Measurements from ENCODE around the gene RAB10. TPM values are rescaled to one million over a fixed set of nuclear protein-coding genes. Genes with fewer than 3 reads are reported as not detected.
"Not testable (repeated sequence)": the region's sequence is repeated elsewhere in the genome, so short reads cannot be mapped to it uniquely, and the experiment has no call there.

Gene RAB10
- total and polyA plus RNA-seq, 2 experiments from 2014 or later = 86.7 to 151 TPM

DNA sequence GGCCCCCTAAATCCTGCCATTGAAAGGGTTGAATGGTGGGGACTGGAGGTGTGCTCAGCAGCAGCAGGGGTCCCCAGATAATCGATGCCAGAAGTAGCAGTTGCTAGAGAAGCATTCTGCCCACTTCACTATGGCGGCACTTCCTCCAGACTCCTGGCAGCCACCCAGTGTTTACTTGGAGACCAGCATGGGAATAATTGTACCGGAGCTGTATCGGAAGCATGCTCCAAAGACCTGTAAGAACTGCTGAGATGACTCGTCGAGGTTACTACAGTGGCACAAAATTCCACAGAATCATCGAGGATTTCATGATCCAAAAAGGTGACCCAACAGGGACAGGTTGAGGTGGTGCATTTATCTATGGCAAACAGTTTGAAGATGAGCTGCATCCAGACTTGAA is 128.0 kb downstream of the RAB10 start:
- 67 to 75% methylated on average over 7 of the region's 7 CpGs for WGBS, 2 experiments (ENCODE audit: low coverage in 1 of 2, low lambda C conversion rate in 2 of 2, missing lambda C conversion rate in 2 of 2)
- H4K20me1 ChIP-seq (ENCODE audit: insufficient read depth) = no peaks in the 10 kb centered on the region

DNA sequence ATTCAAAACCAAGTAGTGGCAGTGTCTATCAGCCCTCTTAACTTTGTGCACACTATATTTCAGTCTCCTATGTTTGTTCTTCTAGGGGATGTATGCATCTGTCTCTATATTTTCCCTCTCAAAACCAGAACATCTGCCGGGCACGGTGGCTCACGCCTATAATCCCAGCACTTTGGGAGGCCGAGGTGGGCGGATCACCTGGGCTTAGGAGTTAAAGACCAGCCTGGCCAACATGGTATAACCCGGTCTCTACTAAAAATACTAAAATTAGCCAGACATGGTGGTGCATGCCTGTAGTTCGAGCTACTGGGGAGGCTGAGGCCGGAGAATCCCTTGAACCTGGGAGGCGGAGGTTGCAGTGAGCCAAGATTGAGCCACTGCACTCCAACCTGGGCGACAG is 129.1 kb downstream of the RAB10 start:
- no peak for DNase-seq
- TF ChIP-seq EZH2 (IDR thresholded peaks at IDR 0.05; ENCODE audit: insufficient read depth, poor library complexity, severe bottlenecking) (no peak), EZH2phosphoT487 (IDR thresholded peaks at IDR 0.05; ENCODE audit: insufficient read depth, low read depth) (no peak)
- Histone ChIP-seq H3F3A (ENCODE audit: insufficient read depth) (no peaks in the 10 kb centered on the region), H3K4me3 (no peak overlapping the region), H3K9me3 (ENCODE audit: low read depth) (no peaks in the 10 kb centered on the region), H3K27me3 (replicated peaks; ENCODE audit: insufficient read depth) (no peaks in the 10 kb centered on the region), H3K36me3 (ENCODE audit: low read depth) (no peaks in the 10 kb centered on the region), H3K27ac (no peak overlapping the region), H2AFZ (no peak overlapping the region), H3K9ac (no peak overlapping the region), H3K9me2 (ENCODE audit: insufficient read depth) (no peaks in the 10 kb centered on the region), H3K4me2 (ENCODE audit: unreplicated experiment) (no peak overlapping the region), H3K4me1 (ENCODE audit: insufficient read depth) (no peaks in the 10 kb centered on the region), H3K79me2 (ENCODE audit: insufficient read depth) (no peaks in the 10 kb centered on the region), H4K20me1 (ENCODE audit: insufficient read depth) (no peaks in the 10 kb centered on the region)
- WGBS, 2 experiments (ENCODE audit: low coverage in 1 of 2, low lambda C conversion rate in 2 of 2, missing lambda C conversion rate in 2 of 2) = 67 to 71% methylated on average over 10 of the region's 10 CpGs
- in situ Hi-C loops (cut with MboI) = no loop called here

More for the DNA sequence above, 128.0 kb downstream of the RAB10 start:
- DNase-seq = no peak
- H3K9ac ChIP-seq = no peak overlapping the region
- no peaks in the 10 kb centered on the region for H3K27me3 ChIP-seq (replicated peaks; ENCODE audit: insufficient read depth)
- H3K79me2 ChIP-seq (ENCODE audit: insufficient read depth) = no peaks in the 10 kb centered on the region
- no peak overlapping the region for H3K4me3 ChIP-seq
- no peak overlapping the region for H2AFZ ChIP-seq
- no peaks in the 10 kb centered on the region for H3K9me2 ChIP-seq (ENCODE audit: insufficient read depth)
- no peak overlapping the region for H3K4me2 ChIP-seq (ENCODE audit: unreplicated experiment)
- H3K27ac ChIP-seq = no peak overlapping the region
- in situ Hi-C loops (cut with MboI) = no loop called here
- no peaks in the 10 kb centered on the region for H3F3A ChIP-seq (ENCODE audit: insufficient read depth)
- no peak for TF ChIP-seq EZH2 (IDR thresholded peaks at IDR 0.05; ENCODE audit: insufficient read depth, poor library complexity, severe bottlenecking)
- no peak for TF ChIP-seq EZH2phosphoT487 (IDR thresholded peaks at IDR 0.05; ENCODE audit: insufficient read depth, low read depth)
- H3K9me3 ChIP-seq (ENCODE audit: low read depth) = no peaks in the 10 kb centered on the region
- H3K36me3 ChIP-seq (ENCODE audit: low read depth) = no peaks in the 10 kb centered on the region
- H3K4me1 ChIP-seq (ENCODE audit: insufficient read depth) = no peaks in the 10 kb centered on the region

DNA sequence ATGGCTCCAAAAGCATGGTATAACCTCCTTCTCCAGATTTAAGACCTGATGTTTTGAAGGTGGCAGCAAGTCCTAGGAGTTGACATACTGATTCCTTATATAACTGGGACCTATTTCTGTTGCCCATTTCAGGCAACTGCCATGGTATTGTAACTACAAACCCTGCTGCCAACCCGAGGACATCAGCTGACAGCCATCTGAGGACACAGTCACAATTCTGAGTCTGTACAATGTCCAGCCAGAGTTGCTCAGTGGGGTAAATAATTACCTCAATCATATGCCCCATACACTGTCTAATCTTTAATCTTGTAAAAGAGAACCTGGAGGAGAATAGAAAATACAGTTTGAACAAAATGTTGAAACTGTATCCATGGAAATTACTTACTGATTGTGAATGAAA is 130.3 kb downstream of the RAB10 start:
- no peak overlapping the region for H3K4me3 ChIP-seq
- no peaks in the 10 kb centered on the region for H4K20me1 ChIP-seq (ENCODE audit: insufficient read depth)
- no peak overlapping the region for H2AFZ ChIP-seq
- H3K9me3 ChIP-seq (ENCODE audit: low read depth) = no peaks in the 10 kb centered on the region
- in situ Hi-C loops (cut with MboI) = no loop called here
- H3K36me3 ChIP-seq (ENCODE audit: low read depth) = no peaks in the 10 kb centered on the region
- H3K4me2 ChIP-seq (ENCODE audit: unreplicated experiment) = no peak overlapping the region
- no peaks in the 10 kb centered on the region for H3K27me3 ChIP-seq (replicated peaks; ENCODE audit: insufficient read depth)
- no peak for DNase-seq
- no peak for TF ChIP-seq EZH2phosphoT487 (IDR thresholded peaks at IDR 0.05; ENCODE audit: insufficient read depth, low read depth)
- no peak for TF ChIP-seq EZH2 (IDR thresholded peaks at IDR 0.05; ENCODE audit: insufficient read depth, poor library complexity, severe bottlenecking)
- 38 to 44% methylated on average over 1 of the region's 1 CpG for WGBS, 2 experiments (ENCODE audit: low coverage in 1 of 2, low lambda C conversion rate in 2 of 2, missing lambda C conversion rate in 2 of 2)
- H3K27ac ChIP-seq = no peak overlapping the region
- H3K4me1 ChIP-seq (ENCODE audit: insufficient read depth) = no peaks in the 10 kb centered on the region
- H3K9me2 ChIP-seq (ENCODE audit: insufficient read depth) = no peaks in the 10 kb centered on the region
- no peaks in the 10 kb centered on the region for H3F3A ChIP-seq (ENCODE audit: insufficient read depth)
- no peak overlapping the region for H3K9ac ChIP-seq
- H3K79me2 ChIP-seq (ENCODE audit: insufficient read depth) = no peaks in the 10 kb centered on the region

DNA sequence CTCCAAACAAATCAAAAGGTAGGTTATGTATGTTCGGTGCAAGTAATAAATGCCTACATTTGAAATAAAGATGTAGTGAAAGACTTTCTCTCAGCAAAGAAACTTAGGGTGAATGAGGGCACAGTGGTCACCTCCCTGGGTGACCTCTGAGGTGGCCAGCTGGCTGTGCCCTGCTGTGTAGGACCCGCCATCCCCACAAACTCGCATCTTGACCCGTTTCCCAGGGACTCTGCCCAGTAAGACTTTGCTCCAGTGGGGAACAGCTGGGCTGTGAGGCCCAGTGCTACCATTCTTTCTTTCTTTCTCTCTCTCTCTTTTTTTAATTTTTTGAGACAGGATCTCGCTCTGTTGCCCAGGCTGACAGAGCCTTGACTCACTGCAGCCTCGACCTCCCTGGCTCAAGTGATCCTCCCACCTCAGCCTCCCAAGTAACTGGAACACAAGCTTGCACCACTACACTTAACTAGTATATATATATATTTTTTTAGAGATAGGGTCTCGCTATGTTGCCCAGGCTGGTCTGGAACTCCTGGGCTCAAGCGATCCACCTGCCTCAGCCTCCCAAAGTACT is 130.8 kb downstream of the RAB10 start:
- H2AFZ ChIP-seq = no peak overlapping the region
- H3F3A ChIP-seq (ENCODE audit: insufficient read depth) = no peaks in the 10 kb centered on the region
- no peak overlapping the region for H3K9ac ChIP-seq
- no peak for DNase-seq
- no peak overlapping the region for H3K4me2 ChIP-seq (ENCODE audit: unreplicated experiment)
- 79 to 80% methylated on average over 8 of the region's 8 CpGs for WGBS, 2 experiments (ENCODE audit: low coverage in 1 of 2, low lambda C conversion rate in 2 of 2, missing lambda C conversion rate in 2 of 2)
- no peaks in the 10 kb centered on the region for H3K36me3 ChIP-seq (ENCODE audit: low read depth)
- H3K27ac ChIP-seq = no peak overlapping the region
- no peaks in the 10 kb centered on the region for H3K9me2 ChIP-seq (ENCODE audit: insufficient read depth)
- no peaks in the 10 kb centered on the region for H3K79me2 ChIP-seq (ENCODE audit: insufficient read depth)
- H3K4me3 ChIP-seq = no peak overlapping the region
- in situ Hi-C loops (cut with MboI) = no loop called here
- H3K9me3 ChIP-seq (ENCODE audit: low read depth) = no peaks in the 10 kb centered on the region
- H4K20me1 ChIP-seq (ENCODE audit: insufficient read depth) = no peaks in the 10 kb centered on the region
- TF ChIP-seq EZH2phosphoT487 (IDR thresholded peaks at IDR 0.05; ENCODE audit: insufficient read depth, low read depth) (no peak), EZH2 (IDR thresholded peaks at IDR 0.05; ENCODE audit: insufficient read depth, poor library complexity, severe bottlenecking) (no peak)
- H3K27me3 ChIP-seq (replicated peaks; ENCODE audit: insufficient read depth) = no peaks in the 10 kb centered on the region
- H3K4me1 ChIP-seq (ENCODE audit: insufficient read depth) = no peaks in the 10 kb centered on the region

DNA sequence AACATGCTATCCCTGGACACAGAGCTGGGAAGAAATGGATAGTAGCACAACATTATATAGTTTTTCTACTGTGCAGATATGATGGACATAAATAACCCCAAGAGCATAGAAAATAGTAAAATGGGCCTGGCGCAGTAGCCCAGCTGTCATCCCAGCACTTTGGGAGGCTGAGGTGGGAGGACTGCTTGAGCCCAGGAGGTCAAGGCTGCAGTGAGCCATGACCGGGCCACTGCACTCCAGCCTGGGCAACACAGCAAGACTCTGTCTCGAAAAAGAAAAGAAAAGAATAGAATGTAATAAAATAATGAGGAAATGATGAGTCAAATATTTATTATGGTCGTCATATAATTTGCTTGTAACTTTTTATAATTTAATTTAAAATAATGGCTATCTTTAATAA is 131.5 kb downstream of the RAB10 start:
- Histone ChIP-seq H3K4me3 (no peak overlapping the region), H3K9me3 (ENCODE audit: low read depth) (no peaks in the 10 kb centered on the region), H2AFZ (no peak overlapping the region), H3K9me2 (ENCODE audit: insufficient read depth) (no peaks in the 10 kb centered on the region), H3K27ac (no peak overlapping the region), H4K20me1 (ENCODE audit: insufficient read depth) (no peaks in the 10 kb centered on the region), H3K79me2 (ENCODE audit: insufficient read depth) (no peaks in the 10 kb centered on the region), H3K9ac (no peak overlapping the region), H3F3A (ENCODE audit: insufficient read depth) (no peaks in the 10 kb centered on the region), H3K4me2 (ENCODE audit: unreplicated experiment) (no peak overlapping the region), H3K27me3 (replicated peaks; ENCODE audit: insufficient read depth) (no peaks in the 10 kb centered on the region), H3K36me3 (ENCODE audit: low read depth) (no peaks in the 10 kb centered on the region), H3K4me1 (ENCODE audit: insufficient read depth) (no peaks in the 10 kb centered on the region)
- in situ Hi-C loops (cut with MboI) = no loop called here
- no peak for TF ChIP-seq EZH2phosphoT487 (IDR thresholded peaks at IDR 0.05; ENCODE audit: insufficient read depth, low read depth)
- no peak for DNase-seq
- WGBS, 2 experiments (ENCODE audit: low coverage in 1 of 2, low lambda C conversion rate in 2 of 2, missing lambda C conversion rate in 2 of 2) = 71 to 81% methylated on average over 4 of the region's 4 CpGs

DNA sequence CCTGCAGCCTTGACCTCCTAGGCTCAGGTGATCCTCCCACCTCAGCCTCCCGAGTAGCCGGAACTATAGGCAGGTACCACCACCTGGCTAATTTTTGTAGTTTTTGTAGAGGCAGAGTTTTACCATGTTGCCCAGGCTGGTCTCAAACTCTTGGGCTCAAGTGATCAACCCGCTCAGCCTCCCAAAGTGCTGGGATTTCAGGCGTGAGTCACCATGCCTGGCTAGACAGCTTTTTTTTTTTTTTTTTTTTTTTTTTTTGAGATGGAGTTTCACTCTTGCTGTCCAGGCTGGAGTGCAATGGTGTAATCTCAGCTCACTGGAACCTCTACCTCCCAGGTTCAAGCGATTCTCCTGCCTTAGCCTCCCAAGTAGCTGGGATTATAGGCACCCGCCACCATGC is 132.7 kb downstream of the RAB10 start:
- H2AFZ ChIP-seq; H3K27me3 ChIP-seq (replicated peaks; ENCODE audit: insufficient read depth); H4K20me1 ChIP-seq (ENCODE audit: insufficient read depth); H3K79me2 ChIP-seq (ENCODE audit: insufficient read depth); H3K9me3 ChIP-seq (ENCODE audit: low read depth); H3K27ac ChIP-seq; H3K4me2 ChIP-seq (ENCODE audit: unreplicated experiment); H3K4me1 ChIP-seq (ENCODE audit: insufficient read depth); in situ Hi-C loops (cut with MboI); H3F3A ChIP-seq (ENCODE audit: insufficient read depth); H3K9me2 ChIP-seq (ENCODE audit: insufficient read depth); H3K36me3 ChIP-seq (ENCODE audit: low read depth); H3K4me3 ChIP-seq; H3K9ac ChIP-seq: not testable (repeated sequence)
- WGBS, 2 experiments (ENCODE audit: low coverage in 1 of 2, low lambda C conversion rate in 2 of 2, missing lambda C conversion rate in 2 of 2) = 83 to 84% methylated on average over 6 of the region's 6 CpGs
- peak; percentile 45 for DNase-seq
